H9 (cell line): ENCODE results near the gene SELENOM. TPM values are rescaled to one million over a fixed set of nuclear protein-coding genes. Genes with fewer than 3 reads are reported as not detected.
A peak's percentile ranks its signal among the peaks of the same experiment; 100 is the strongest.

ENCODE experiments used
- DNase-seq: peaks from one replicate; pipeline ENCODE4 v3.0.0-alpha.2; 2017
- H2AFZ ChIP-seq: one replicate; pipeline ENCODE4 v1.6.1; 2013; ENCODE audit warnings: mild to moderate bottlenecking, low read length, control low read depth, moderate library complexity
- H2AK5ac ChIP-seq: 2 replicates; pipeline ENCODE4 v1.6.1; 2013; ENCODE audit warnings: low read length, control low read depth, mixed read lengths; ENCODE audit not compliant: insufficient read length
- H2BK120ac ChIP-seq: one replicate; pipeline ENCODE4 v1.6.1; 2013; ENCODE audit warnings: low read depth, mild to moderate bottlenecking, low read length, control low read depth, inconsistent platforms; ENCODE audit not compliant: poor library complexity, severe bottlenecking
- H2BK12ac ChIP-seq: 2 replicates; pipeline ENCODE4 v1.6.1; 2013; ENCODE audit warnings: low read length, control low read depth, mixed read lengths, low read depth; ENCODE audit not compliant: insufficient read length
- H2BK15ac ChIP-seq: 2 replicates; pipeline ENCODE4 v1.6.1; 2013; ENCODE audit warnings: low read depth, low read length, control low read depth
- H2BK20ac ChIP-seq: one replicate; pipeline ENCODE4 v1.6.1; 2013; ENCODE audit warnings: low read depth, mild to moderate bottlenecking, low read length, control low read depth, inconsistent platforms; ENCODE audit not compliant: poor library complexity, severe bottlenecking
- H2BK5ac ChIP-seq: 2 replicates; pipeline ENCODE4 v1.6.1; 2013; ENCODE audit warnings: low read length, control low read depth, mixed read lengths; ENCODE audit not compliant: insufficient read length
- H3K14ac ChIP-seq: 2 replicates; pipeline ENCODE4 v1.6.1; 2013; ENCODE audit warnings: low read length, control low read depth; ENCODE audit not compliant: insufficient read depth
- H3K18ac ChIP-seq: 2 replicates; pipeline ENCODE4 v1.6.1; 2013; ENCODE audit warnings: low read depth, mild to moderate bottlenecking, mixed read lengths, low read length, control low read depth; ENCODE audit not compliant: insufficient read length
- H3K23ac ChIP-seq: 2 replicates; pipeline ENCODE4 v1.6.1; 2013; ENCODE audit warnings: low read length, control low read depth, mixed read lengths, low read depth; ENCODE audit not compliant: insufficient read length
- H3K23me2 ChIP-seq: 2 replicates; pipeline ENCODE4 v1.6.1; 2013; ENCODE audit warnings: low read depth, mild to moderate bottlenecking, mixed read lengths, low read length, control low read depth; ENCODE audit not compliant: insufficient read length, poor library complexity, severe bottlenecking
- H3K27ac ChIP-seq: 2 replicates; pipeline ENCODE4 v1.5.1; 2013; ENCODE audit warnings: low read length, control low read depth, mixed read lengths, low read depth; ENCODE audit not compliant: insufficient read length
- H3K27me3 ChIP-seq: 2 replicates; pipeline ENCODE4 v1.6.1; 2013; ENCODE audit warnings: low read length, control low read depth, inconsistent platforms; ENCODE audit not compliant: insufficient read depth
- H3K4ac ChIP-seq: 2 replicates; pipeline ENCODE4 v1.6.1; 2013; ENCODE audit warnings: low read depth, mild to moderate bottlenecking, control low read depth, inconsistent platforms, low read length, moderate library complexity
- H3K4me1 ChIP-seq: 2 replicates; pipeline ENCODE4 v1.6.1; 2013; ENCODE audit warnings: low read length, control low read depth, inconsistent platforms; ENCODE audit not compliant: insufficient read depth
- H3K4me2 ChIP-seq: 2 replicates; pipeline ENCODE4 v1.6.1; 2013; ENCODE audit warnings: low read length, control low read depth, mixed read lengths; ENCODE audit not compliant: insufficient read length, insufficient read depth
- H3K56ac ChIP-seq: 2 replicates; pipeline ENCODE4 v1.6.1; 2013; ENCODE audit warnings: low read depth, mild to moderate bottlenecking, mixed read lengths, low read length, control low read depth; ENCODE audit not compliant: insufficient read length
- H3K79me1 ChIP-seq: 2 replicates; pipeline ENCODE4 v1.6.1; 2013; ENCODE audit warnings: low read depth, mild to moderate bottlenecking, moderate library complexity, low read length, control low read depth, inconsistent platforms; ENCODE audit not compliant: insufficient read depth, poor library complexity, severe bottlenecking
- H3K79me2 ChIP-seq: 2 replicates; pipeline ENCODE4 v1.6.1; 2013; ENCODE audit warnings: low read length, control low read depth, inconsistent platforms; ENCODE audit not compliant: insufficient read depth
- H3K9ac ChIP-seq: 2 replicates; pipeline ENCODE4 v1.6.1; 2013; ENCODE audit warnings: low read length, control low read depth, mixed read lengths; ENCODE audit not compliant: insufficient read length; ENCODE audit errors: extremely low read depth
- H3K9me3 ChIP-seq: one replicate; pipeline ENCODE4 v1.6.1; 2013; ENCODE audit warnings: low read depth, low read length, inconsistent platforms; ENCODE audit not compliant: control insufficient read depth
- H3T11ph ChIP-seq: one replicate; pipeline ENCODE4 v1.6.1; 2013; ENCODE audit warnings: mild to moderate bottlenecking, low read length, control low read depth, inconsistent platforms
- H4K20me1 ChIP-seq: one replicate; pipeline ENCODE4 v1.6.1; 2013; ENCODE audit not compliant: control insufficient read depth, insufficient read length, insufficient read depth
- H4K5ac ChIP-seq: 2 replicates; pipeline ENCODE4 v1.6.1; 2013; ENCODE audit warnings: low read depth, mild to moderate bottlenecking, mixed read lengths, low read length, control low read depth; ENCODE audit not compliant: insufficient read length
- H4K8ac ChIP-seq: replicated peaks from 2 replicates; pipeline ENCODE4 v1.6.1; 2013; ENCODE audit warnings: low read length, control low read depth, mixed read lengths, low read depth; ENCODE audit not compliant: insufficient read length
- H4K91ac ChIP-seq: 2 replicates; pipeline ENCODE4 v1.6.1; 2013; ENCODE audit warnings: low read depth, mild to moderate bottlenecking, moderate library complexity, mixed read lengths, low read length, control low read depth; ENCODE audit not compliant: insufficient read length
- H3K27ac Mint-ChIP-seq, 3 experiments: 2 replicates in 2 of 3; 3 replicates in 1 of 3; pipeline ENCODE4 v1.8.0; 2020 to 2021; ENCODE audit warnings: mixed read lengths in 3 of 3, mild to moderate bottlenecking in 1 of 3, moderate library complexity in 1 of 3
- H3K27me3 Mint-ChIP-seq: 2 replicates; pipeline ENCODE4 v1.8.0; 2021; ENCODE audit warnings: low read depth, mild to moderate bottlenecking, moderate library complexity, mixed read lengths
- H3K36me3 Mint-ChIP-seq, 3 experiments: 2 replicates in 2 of 3; 3 replicates in 1 of 3; pipeline ENCODE4 v1.8.0; 2020 to 2021; ENCODE audit warnings: low read depth in 3 of 3, mixed read lengths in 3 of 3; ENCODE audit not compliant: insufficient read depth in 1 of 3
- H3K4me1 Mint-ChIP-seq, 2 experiments: 2 replicates each; pipeline ENCODE4 v1.8.0; 2020; ENCODE audit warnings: mixed read lengths in 2 of 2
- H3K4me3 Mint-ChIP-seq, 2 experiments: 2 replicates in 1 of 2; 3 replicates in 1 of 2; pipeline ENCODE4 v1.8.0; 2020 to 2021; ENCODE audit warnings: mild to moderate bottlenecking in 2 of 2, mixed read lengths in 2 of 2, moderate library complexity in 1 of 2
- H3K9me3 Mint-ChIP-seq, 2 experiments: 2 replicates in 1 of 2; 3 replicates in 1 of 2; pipeline ENCODE4 v1.8.0; 2020; ENCODE audit warnings: mild to moderate bottlenecking in 2 of 2, mixed read lengths in 2 of 2, moderate library complexity in 1 of 2
- WGBS: extraction: QIAGEN DNeasy Blood & Tissue Kit; methylation state at CpG from one replicate; pipeline ENCODE4 v1.1.7; 2013; ENCODE audit warnings: missing lambda C conversion rate, low lambda C conversion rate, mixed read lengths; ENCODE audit not compliant: insufficient read length; ENCODE audit errors: extremely low coverage; 5-methylcytosine and 5-hydroxymethylcytosine counted together
- total RNA-seq: library from RNA; stranded (reverse); gene quantifications from 2 replicates; pipeline ENCODE4 v1.2.1, GENCODE V29; 2021
- TF ChIP-seq, protein P1 (sequence below): fragments of 200-600 bp; sonication (generic); conservative IDR thresholded peaks from 3 replicates; pipeline ENCODE4 v1.8.0; 2021; ENCODE audit warnings: antibody characterized with exemption, mild to moderate bottlenecking

The SELENOM gene
- total RNA-seq, 1 experiment from 2014 or later, result 18.6 TPM

DNA sequence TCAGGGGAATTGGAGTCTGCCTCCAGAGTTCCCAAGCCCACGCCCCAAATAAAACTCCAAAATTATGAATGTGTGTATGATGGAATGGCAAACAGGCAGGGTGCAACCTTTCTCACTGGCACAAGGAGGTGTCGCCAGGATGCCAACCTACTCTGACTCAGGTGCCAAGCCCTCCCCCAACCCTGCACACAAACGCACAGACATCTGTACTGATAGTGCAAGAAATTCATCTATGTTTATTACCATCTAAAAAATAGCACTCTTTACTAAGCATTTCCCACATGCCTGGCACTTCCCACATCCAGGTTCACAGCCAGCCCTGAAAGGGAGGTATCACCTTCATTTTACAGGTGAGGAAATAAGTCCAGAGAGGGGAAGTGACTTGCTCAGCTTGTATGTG is 31.7 kb upstream of the SELENOM start:
- no peak overlapping the region for H3K27ac ChIP-seq
- no CpG with 5 or more reads among the region's 3 CpGs for WGBS
- H2AK5ac ChIP-seq, result no peak overlapping the region
- no peak overlapping the region for H3K23ac ChIP-seq
- H2AFZ ChIP-seq, result no peak overlapping the region
- H3K9ac ChIP-seq, result peak overlapping the region; percentile 77
- TF ChIP-seq, protein P1, sequence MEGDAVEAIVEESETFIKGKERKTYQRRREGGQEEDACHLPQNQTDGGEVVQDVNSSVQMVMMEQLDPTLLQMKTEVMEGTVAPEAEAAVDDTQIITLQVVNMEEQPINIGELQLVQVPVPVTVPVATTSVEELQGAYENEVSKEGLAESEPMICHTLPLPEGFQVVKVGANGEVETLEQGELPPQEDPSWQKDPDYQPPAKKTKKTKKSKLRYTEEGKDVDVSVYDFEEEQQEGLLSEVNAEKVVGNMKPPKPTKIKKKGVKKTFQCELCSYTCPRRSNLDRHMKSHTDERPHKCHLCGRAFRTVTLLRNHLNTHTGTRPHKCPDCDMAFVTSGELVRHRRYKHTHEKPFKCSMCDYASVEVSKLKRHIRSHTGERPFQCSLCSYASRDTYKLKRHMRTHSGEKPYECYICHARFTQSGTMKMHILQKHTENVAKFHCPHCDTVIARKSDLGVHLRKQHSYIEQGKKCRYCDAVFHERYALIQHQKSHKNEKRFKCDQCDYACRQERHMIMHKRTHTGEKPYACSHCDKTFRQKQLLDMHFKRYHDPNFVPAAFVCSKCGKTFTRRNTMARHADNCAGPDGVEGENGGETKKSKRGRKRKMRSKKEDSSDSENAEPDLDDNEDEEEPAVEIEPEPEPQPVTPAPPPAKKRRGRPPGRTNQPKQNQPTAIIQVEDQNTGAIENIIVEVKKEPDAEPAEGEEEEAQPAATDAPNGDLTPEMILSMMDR, result no peak
- no peak overlapping the region for H4K8ac ChIP-seq
- H2BK120ac ChIP-seq, result no peak overlapping the region
- H2BK12ac ChIP-seq, result no peak overlapping the region
- no peak overlapping the region for H3K56ac ChIP-seq
- H3T11ph ChIP-seq, result no peak overlapping the region
- no peaks in the 10 kb centered on the region for H3K9me3 ChIP-seq
- H3K79me1 ChIP-seq, result peaks cover 9% of the 10 kb centered on the region
- H3K27me3 ChIP-seq, result no peaks in the 10 kb centered on the region
- H2BK15ac ChIP-seq, result no peak overlapping the region
- peaks cover 24 to 29% (median 26%) of the 10 kb centered on the region in 3 experiments; a peak in 6 of 7 replicates for H3K36me3 Mint-ChIP-seq
- H3K27ac Mint-ChIP-seq, result peak overlapping the region in 1 of 3 experiments; percentile 93; a peak in 3 of 7 replicates
- no peaks in the 10 kb centered on the region for H4K20me1 ChIP-seq
- H4K91ac ChIP-seq, result no peak overlapping the region
- no peak overlapping the region for H3K18ac ChIP-seq
- H3K23me2 ChIP-seq, result peaks cover 11% of the 10 kb centered on the region
- H3K4me3 Mint-ChIP-seq, result peak overlapping the region; percentile 80 to 98
- peaks cover 15 to 20% of the 10 kb centered on the region in 2 experiments for H3K4me1 Mint-ChIP-seq
- H3K79me2 ChIP-seq, result peaks cover 10% of the 10 kb centered on the region; the same call in 1 of the 2 replicates
- H3K4me1 ChIP-seq, result peaks cover 7% of the 10 kb centered on the region; the same call in 1 of the 2 replicates
- no peaks in the 10 kb centered on the region for H3K9me3 Mint-ChIP-seq
- H2BK5ac ChIP-seq, result no peak overlapping the region
- H3K4ac ChIP-seq, result no peak overlapping the region
- H3K4me2 ChIP-seq, result peak overlapping the region; percentile 89
- no peak overlapping the region for H4K5ac ChIP-seq
- peaks cover 3% of the 10 kb centered on the region for H3K27me3 Mint-ChIP-seq
- H2BK20ac ChIP-seq, result no peak overlapping the region
- H3K14ac ChIP-seq, result no peak overlapping the region
- DNase-seq, result no peak
